WERI-Rb-1 (cell line): ENCODE measurements around the gene ACTN4.

Source experiments
- DNase-seq: peaks from one replicate; pipeline ENCODE4 v3.0.0-alpha.2; 2020
- H3K27ac ChIP-seq: fragments of 250-450 bp; sonication (Bioruptor Pico); 2 replicates; pipeline ENCODE4 v1.5.1; 2020; ENCODE audit warnings: mild to moderate bottlenecking, moderate library complexity
- H3K27me3 ChIP-seq: fragments of 250-450 bp; sonication (Bioruptor Pico); 2 replicates; pipeline ENCODE4 v1.5.1; 2021; ENCODE audit warnings: mild to moderate bottlenecking, low read depth, moderate library complexity; ENCODE audit not compliant: insufficient read depth, severe bottlenecking
- H3K36me3 ChIP-seq: fragments of 250-450 bp; sonication (Bioruptor Pico); 2 replicates; pipeline ENCODE4 v1.5.1; 2020; ENCODE audit warnings: mild to moderate bottlenecking, moderate library complexity
- H3K4me3 ChIP-seq: 2 replicates; pipeline ENCODE4 v1.5.1; 2011; ENCODE audit warnings: low read depth, mild to moderate bottlenecking, control low read depth, low read length
- H3K9me3 ChIP-seq: fragments of 250-450 bp; sonication (Bioruptor Pico); 2 replicates; pipeline ENCODE4 v1.5.1; 2021; ENCODE audit warnings: mild to moderate bottlenecking, moderate library complexity; ENCODE audit not compliant: severe bottlenecking
- TF ChIP-seq, protein P1 (sequence below): IDR thresholded peaks from 2 replicates; pipeline ENCODE4 v1.5.1; 2011; ENCODE audit warnings: low read depth, mild to moderate bottlenecking, control low read depth, inconsistent platforms, low read length

ACTN4 gene

DNA sequence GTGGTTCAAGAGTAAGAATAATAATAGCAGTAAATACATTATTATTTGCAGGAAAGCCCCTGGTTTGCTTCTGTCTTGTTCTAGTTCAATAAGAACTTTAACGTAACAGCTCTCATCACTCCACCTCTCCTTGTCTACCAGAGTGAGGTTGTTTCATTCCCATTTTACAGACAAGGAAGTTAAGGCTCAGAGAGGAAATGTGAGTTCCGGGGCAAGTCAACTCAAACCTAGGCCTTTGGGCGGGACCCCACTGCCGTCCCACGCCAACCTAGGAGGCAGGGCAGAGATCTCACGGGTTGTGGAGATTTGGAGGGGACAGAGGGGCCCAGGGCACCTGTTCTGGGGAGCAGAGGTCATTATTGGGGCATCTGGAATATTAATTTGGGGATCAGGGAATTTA lies 31.2 kb upstream of the ACTN4 start:
- H3K4me3 ChIP-seq: no peak overlapping the region
- no peaks in the 10 kb centered on the region for H3K27me3 ChIP-seq
- no peak for DNase-seq
- peaks cover 12% of the 10 kb centered on the region for H3K36me3 ChIP-seq
- TF ChIP-seq, protein P1, sequence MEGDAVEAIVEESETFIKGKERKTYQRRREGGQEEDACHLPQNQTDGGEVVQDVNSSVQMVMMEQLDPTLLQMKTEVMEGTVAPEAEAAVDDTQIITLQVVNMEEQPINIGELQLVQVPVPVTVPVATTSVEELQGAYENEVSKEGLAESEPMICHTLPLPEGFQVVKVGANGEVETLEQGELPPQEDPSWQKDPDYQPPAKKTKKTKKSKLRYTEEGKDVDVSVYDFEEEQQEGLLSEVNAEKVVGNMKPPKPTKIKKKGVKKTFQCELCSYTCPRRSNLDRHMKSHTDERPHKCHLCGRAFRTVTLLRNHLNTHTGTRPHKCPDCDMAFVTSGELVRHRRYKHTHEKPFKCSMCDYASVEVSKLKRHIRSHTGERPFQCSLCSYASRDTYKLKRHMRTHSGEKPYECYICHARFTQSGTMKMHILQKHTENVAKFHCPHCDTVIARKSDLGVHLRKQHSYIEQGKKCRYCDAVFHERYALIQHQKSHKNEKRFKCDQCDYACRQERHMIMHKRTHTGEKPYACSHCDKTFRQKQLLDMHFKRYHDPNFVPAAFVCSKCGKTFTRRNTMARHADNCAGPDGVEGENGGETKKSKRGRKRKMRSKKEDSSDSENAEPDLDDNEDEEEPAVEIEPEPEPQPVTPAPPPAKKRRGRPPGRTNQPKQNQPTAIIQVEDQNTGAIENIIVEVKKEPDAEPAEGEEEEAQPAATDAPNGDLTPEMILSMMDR: no peak
- no peaks in the 10 kb centered on the region for H3K9me3 ChIP-seq
- no peak overlapping the region for H3K27ac ChIP-seq

DNA sequence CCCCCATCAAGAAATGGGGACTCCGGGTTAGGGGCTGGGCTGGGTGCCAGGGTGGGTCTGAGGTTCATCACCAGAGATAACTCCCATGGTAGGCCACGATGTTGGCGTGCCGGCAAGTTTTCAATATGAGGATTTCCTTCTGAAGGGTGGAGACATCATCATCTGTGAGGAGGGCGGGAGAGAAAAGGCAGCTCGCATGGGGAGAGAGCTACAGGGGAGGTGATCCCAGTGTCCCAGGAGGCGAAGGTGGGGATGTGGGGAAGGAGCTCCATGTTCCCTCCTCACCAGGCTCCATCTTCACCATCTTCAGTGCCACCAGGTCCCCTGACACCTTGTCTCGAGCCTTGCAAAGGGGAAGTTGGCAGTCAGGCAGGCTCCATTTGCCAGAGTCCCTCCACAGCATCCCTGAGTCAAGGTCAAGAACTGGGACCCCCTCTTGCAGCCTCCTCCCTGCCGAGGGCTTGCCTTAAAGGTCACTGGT lies 30.1 kb upstream of the ACTN4 start:
- Histone ChIP-seq H3K27me3 (no peaks in the 10 kb centered on the region), H3K36me3 (peaks cover 19% of the 10 kb centered on the region), H3K9me3 (no peaks in the 10 kb centered on the region), H3K27ac (peak overlapping the region; percentile 86), H3K4me3 (no peak overlapping the region)
- TF ChIP-seq, protein P1: no peak
- DNase-seq: no peak

DNA sequence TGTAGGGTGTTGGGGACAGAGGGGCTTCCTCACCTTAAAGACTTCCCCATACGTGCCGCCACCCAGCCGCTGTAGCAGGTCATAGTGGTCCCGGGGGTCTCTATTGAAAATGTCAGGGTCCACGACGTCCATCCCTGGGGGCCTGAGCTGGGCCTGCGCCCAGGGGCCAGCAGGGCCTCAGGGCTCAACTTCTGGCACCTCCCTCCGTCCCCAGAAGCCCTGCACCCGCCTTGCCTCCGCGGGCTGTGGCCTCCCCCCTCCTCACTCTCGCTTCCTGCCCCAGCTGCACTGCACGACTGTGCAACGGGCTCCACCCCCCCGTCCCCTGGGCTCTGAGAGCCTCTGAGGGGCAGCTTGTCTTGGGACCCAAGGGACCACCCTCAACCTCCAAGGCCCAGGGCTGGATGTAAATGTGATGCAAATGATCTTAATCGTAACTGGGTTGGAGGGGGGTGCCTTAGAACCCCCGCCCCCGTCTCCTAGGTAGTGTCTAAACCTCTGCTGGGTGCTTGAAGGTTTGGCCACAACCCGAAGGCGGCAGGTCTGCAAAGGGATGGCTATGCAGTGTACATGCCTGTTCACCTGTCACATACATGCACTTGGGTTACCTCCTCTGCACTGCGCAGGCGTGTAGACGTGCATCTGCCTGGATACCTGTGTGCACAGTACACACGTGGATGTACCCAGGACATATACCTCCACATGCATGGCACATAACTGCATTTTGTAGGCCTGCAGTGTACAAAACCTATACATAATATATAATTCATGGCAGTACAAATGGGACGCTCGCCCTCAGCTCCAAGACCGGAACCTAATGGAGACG lies 29.5 kb upstream of the ACTN4 start, which contains the start of gene MAP4K1:
Gene MAP4K1, minus strand, starts transcription at position 190 of the 826 bp plus-strand sequence. Its CDS starts 58 bp downstream, at position 132.
- Histone ChIP-seq H3K4me3 (peak within 1 kb of the TSS; percentile 82), H3K27me3 (no peaks in the 10 kb centered on the region), H3K27ac (peak within 1 kb of the TSS; percentile 86), H3K36me3 (peaks cover 26% of the 10 kb centered on the region), H3K9me3 (no peaks in the 10 kb centered on the region)
- peak; percentile 47 for DNase-seq
- TF ChIP-seq, protein P1: no peak

DNA sequence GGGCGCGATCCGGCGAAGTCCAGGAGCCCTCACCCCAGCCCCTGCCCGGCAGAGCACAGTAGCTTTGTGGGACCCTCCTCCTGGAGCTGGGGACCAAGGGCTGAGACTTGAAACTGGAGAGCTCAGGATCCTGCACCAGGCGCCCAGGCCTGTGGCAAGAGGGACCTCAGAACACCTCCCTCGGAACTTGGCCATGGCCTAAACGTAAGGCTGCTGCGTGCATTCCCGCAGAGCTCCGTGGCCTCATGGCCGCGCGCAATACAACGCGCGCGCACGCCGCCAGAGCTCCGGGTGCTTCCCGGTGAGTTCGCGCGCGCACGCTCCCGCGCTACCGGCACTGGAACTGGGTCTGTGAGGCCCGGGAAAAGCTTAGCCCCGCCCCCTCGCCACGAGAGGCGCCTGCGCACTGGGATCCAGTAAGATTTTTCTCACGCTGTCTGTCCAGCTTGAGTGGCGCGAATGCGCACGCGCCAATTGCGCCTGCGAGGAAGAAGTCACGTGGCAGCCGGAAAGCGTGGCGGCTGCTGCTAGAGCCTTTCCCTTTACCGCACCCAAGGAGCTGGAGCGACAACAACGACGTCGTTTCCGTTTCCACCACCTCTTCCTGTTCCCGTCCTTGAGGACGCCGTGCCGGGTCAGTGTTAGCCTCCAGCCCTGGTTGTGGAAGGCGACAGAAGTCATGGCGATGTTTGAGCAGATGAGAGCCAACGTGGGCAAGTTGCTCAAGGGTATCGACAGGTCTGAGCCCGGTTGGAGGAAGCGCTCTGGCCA lies 28.7 kb upstream of the ACTN4 start, which contains the start of gene EIF3K:
Gene EIF3K, plus strand, starts transcription at position 599 of the 771 bp plus-strand sequence. Its CDS starts 81 bp downstream, at position 680.
- DNase-seq: peak; percentile 98
- Histone ChIP-seq H3K36me3 (peaks cover 32% of the 10 kb centered on the region), H3K9me3 (no peaks in the 10 kb centered on the region), H3K27me3 (no peaks in the 10 kb centered on the region), H3K27ac (peak within 1 kb of the TSS; percentile 86), H3K4me3 (peak within 1 kb of the TSS; percentile 82)
- TF ChIP-seq, protein P1: no peak

DNA sequence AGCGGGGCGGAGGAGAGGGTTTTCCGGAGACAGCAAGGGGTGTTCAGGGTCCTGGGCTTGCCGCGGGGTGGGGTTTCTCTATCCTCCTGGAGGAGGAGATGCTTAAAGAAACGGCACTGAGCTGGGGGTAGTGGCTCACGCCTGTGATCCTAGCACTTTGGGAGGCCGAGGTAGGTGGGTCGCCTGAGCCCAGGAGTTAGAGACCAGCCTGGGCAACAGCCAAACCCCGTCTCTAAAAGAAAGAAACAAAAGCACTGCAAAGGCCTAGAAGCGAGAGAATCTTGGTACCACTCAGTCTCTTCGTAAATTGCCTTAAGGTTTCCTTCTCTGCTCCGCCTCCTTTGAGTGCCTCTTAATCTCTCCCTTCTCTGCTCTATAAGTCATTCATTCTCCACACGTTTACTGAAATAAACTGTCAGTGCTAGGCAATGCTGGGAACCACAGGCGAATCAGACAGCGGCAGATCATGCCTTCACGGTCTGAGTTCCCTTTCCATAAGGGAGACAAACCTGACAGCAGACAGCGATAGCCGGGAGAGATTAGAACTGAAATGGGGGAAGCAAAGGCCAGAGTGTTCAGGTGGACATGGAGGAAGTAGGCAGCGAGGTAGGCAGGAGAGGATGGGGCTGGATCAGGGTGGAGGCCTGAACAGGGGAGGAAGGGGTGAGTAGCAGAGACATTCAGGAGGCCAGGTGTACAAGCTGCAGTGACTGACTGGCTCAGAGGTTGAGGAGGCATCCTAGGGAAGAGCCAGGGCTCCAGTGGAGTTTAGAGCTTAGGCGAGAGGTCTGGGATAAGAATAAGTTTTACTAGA lies 27.9 kb upstream of the ACTN4 start:
- H3K27me3 ChIP-seq: no peaks in the 10 kb centered on the region
- TF ChIP-seq, protein P1: no peak
- H3K9me3 ChIP-seq: no peaks in the 10 kb centered on the region
- DNase-seq: no peak
- H3K27ac ChIP-seq: peak overlapping the region; percentile 79
- H3K4me3 ChIP-seq: peak overlapping the region; percentile 82
- peaks cover 40% of the 10 kb centered on the region for H3K36me3 ChIP-seq
